Suppressor macrophage treated with lipopolysaccharide for 4 hours (primary cell): ENCODE results near the gene PISD.

ENCODE experiments used
- DNase-seq: peaks from one replicate; pipeline ENCODE4 v3.0.0-alpha.2; 2020

The PISD gene

DNA sequence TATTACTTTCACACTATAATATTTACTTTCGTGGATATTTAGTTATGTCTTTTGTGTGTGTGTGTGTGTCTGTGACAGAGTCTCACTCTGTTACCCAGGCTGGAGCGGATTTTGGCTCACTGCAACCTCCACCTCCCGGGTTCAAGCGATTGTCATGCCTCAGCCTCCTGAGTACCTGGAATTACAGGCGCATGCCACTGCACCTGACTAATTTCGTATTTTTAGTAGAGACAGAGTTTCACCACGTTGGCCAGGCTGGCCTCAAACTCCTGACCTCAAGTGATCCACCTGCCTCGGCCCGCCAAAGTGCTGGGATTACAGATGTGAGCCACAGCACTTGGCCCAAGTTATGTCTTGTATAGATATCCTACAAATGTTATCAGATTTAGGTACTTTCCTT is 9.9 kb downstream of the PISD start:
- DNase-seq, result no peak

DNA sequence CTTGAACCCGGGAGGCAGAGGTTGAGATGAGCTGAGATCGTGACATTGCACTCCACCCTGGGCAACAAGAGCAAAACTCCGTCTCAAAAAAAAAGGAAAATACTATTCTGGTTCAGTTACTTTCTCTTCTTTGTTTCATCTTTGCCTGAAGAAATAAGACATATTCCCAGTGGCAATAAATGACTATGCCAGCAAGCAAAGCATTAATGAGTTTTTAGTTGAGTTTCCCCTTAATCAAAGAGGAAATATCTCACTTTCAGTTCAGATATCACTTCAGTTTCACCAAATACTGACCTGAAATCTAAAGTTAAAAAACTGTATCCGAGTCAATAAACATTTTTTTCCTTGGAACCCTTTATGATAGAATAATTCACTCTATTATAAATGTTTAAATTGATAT is 10.4 kb downstream of the PISD start:
- DNase-seq, result peak; percentile 52

GRCh38 chr22:31650391-31650790 is 11.6 kb downstream of the PISD start:
- DNase-seq, result peak; percentile 41

DNA sequence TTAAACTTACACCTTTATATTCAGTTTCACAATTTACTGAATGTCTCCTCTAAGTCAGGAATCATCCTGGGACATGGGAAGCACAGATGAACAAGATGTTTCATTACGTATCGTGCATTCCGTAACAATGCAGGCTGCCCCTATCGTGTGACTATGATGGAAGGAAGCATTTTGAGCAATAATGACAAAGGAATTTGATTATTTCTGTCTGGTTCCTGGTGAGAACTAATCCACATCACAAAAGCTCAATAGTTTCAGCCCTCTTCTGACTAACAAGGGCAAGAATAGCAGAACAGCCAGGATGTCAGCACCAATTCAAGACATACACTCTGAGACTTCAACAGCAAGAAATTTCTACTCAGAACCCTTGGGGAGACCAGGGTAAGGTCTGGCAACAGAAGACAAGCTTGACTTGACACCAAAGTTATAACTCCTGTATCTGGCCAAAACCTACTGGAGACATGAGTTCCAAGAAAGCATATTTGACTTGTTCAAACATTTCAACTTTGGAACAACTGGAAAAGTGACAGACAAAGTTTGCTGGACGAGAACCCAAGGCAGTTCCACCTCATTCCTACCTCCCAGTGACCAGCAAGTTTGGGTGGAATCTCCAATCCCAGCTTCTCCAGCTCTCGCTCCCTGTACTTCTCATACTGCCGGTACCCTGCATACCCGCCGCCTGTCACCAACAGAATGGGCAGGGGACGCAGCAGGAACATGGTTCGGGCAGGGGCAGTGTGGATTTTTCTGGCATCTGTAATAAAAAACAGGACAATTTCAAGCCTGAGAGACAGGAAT is 14.3 kb downstream of the PISD start:
- no peak for DNase-seq

GRCh38 chr22:31647066-31647465 is 14.9 kb downstream of the PISD start:
- no peak for DNase-seq

GRCh38 chr22:31646186-31647019 is 15.6 kb downstream of the PISD start:
- peak; percentile 87 for DNase-seq

DNA sequence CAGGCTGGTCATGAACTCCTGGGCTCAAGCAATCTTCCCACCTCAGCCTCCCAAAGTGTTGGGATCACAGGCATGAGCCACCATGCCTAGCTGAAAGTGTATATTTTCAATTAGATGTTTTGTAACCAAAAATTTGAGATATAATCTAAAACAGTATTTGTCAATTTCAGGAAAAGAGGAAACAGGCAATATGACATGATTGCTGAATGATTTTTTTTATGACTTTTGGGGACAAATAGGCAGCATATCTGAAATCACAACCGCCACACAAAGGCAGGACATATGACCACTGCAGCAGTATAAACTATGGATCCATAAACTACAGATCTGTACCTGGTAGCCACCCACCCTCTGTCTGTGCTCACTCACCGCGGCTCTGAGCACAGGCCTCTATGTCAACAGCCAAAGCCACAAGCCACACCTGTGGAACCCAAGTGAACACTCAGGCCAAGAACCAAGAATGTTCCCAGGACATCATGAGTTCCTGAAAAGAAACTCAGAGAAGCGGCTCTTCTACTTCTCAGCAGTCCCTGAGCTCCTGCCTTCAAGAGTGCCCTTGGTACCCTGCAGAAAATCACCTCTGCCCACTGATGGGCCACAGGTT is 22.5 kb downstream of the PISD start:
- DNase-seq, result peak; percentile 46

DNA sequence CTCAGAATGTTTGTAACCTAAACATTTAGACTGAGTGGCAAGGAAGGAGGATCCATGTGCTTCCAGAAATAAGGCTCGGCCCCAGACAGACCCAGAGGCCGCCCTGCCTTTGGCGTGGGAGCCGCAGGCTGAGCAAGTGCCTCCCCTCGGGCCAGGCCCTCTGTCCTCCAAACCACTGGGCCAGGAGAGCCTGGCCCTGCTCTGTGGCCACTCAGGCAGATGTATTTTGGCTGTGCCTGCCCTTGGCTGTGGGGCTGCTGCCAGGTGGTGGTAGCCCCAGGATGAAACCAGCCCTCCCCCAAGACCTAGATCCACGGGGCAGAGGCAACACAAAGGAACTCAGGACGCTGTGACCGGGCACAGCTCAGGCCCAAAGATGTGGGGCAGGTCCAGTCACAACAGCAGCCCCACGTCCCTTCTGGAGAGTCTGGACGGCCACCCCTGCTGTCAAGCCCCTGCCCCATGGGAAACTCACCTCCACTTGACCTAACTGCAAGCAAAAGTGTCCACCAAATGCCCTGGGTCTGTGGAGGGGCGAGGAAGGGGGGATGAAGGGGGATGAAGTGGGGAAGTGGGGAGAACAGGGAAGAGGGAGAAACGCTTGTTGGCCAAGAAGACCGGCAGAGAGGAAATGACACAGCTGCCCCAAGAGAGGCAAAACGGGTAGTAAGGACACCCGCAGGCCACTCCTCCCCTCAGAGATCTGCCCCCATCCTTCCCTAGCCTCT is 24.0 kb downstream of the PISD start:
- peak; percentile 86 for DNase-seq

DNA sequence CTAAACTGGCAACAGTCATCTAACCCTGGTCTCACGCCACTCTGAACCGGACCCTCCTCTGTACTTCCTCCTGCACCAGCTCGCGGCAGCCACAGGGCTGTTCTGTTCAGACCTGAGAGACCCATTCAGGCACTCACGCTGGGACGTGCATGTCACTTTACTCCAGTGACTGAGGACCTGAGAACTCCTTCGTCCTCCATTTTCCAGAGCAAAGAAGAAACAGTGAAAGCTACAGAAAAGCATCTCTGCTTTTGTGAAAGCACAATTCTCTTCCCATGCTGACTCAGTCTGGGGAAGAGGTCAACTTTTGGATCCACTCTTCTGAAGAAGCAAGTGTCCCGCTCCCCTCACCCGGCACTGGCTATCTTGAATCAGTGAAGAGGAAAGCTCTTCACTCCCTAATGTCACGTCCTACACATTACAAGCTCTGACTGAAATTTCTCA is 24.5 kb downstream of the PISD start:
- peak; percentile 81 for DNase-seq

- DNase-seq, result no peak
These were observed 26.2 kb downstream of the PISD start for GRCh38 chr22:31635638-31636306.

GRCh38 chr22:31631436-31631835 is 30.6 kb downstream of the PISD start:
- DNase-seq, result no peak

DNA sequence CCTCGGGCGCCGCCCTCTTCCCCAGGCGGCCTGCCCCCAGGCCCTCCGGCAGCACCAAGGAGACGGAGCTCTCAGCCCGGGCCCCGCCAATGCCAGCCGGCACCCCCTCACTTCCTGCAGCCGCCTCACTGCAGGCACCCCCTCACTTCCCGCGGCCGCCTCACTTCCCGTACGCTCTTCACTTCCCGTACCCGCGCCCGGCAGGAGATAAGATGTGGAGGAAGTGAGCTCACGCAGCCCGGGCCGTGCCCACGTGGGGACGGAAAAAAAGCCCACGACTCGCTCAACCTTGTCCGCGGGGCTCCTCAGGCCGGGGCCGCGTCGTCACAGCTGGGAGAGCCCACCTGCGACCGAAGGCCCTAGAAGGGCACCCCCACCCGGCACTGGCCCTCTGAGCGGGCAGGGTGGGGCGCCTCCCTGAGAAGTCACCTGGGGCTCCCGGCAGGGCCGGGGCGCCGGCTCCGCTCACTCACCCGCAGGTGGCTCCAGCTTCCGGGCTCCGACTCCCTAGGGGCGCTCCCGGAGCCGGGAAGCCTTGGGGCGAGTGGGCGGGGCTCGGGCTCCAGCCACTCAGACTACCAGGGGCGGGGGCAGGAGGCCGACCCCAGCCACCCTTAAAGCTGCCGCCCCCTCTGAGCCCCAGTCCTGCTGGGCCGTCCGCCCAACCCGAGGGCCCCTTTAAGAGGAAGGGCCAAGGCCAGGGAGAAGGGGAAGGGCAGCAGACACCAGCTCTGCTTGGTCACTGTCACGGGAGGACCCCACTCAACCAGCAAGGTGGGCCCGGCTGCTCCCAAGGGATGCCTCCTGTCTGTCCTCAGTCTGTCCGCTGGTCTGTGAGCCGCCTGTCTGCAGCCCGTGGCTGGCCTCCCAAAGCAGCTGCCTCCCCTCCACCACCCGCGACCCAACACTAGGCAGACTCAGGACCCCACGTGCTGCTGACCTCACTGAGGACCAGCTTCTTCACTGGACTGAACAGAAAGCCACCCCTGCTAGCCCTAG is 31.4 kb downstream of the PISD start:
- DNase-seq, result peak; percentile 88

GRCh38 chr22:31629741-31630184 is 32.3 kb downstream of the PISD start:
- no peak for DNase-seq

DNA sequence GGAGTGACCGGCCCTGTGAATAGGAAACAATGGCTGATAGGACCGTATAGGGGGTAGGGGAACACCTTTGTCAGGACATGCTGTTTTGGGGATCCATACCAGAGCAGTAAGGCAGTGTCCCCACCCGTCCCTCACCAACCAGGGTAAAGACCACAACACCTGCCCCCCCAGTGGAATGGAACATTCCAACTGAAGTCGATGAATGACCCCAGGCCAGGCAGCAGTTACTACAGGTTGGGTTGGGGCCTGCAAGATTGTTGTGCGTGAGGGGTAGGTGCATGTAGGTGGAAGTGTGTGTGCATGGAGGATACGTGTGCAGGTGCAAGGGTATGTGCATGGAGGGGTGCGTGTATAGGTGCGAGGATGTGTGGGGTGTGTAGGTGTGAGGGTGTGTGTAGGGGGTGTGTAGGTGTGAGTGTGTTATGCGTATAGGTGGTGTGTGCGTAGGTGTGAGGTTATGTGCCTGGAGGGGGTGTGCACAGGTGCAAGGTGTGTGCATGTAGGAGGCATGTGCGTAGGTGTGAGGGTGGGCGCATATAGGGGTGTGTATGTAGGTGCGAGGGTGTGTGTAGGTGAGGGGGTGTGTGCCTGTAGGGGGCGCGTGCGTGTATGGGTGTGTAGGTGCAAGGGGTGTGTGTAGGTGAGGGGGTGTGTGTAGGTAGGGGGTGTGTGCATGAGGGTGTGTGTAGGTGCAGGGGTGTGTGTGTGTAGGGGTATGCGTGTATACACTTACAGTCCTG is 32.9 kb downstream of the PISD start:
- no peak for DNase-seq

GRCh38 chr22:31628362-31628761 is 33.7 kb downstream of the PISD start:
- no peak for DNase-seq

DNA sequence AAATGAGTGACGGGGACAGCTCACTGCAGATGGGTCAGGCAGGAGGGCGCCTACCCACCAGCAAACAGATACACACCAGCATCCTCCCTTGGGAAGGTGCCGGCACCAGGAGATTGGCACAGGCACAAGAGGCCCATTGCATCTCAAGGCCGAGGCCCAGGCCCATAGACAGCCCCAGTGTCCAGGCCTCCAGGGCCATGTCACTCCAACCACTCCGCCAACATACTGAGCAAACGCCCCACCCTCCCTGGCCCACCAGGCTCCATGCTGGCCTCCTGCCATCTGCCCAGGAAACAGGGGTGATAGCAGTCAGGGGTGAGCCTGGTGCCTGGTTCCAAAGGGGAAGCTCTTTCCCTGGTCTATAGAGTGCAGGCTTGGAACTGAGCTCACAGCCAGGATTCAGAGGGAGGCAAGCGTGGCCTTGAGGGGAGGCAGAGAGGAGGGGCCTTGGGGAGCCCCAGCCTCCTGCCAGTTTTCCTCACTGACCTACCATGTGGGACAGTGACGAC is 34.7 kb downstream of the PISD start:
- DNase-seq, result no peak

DNA sequence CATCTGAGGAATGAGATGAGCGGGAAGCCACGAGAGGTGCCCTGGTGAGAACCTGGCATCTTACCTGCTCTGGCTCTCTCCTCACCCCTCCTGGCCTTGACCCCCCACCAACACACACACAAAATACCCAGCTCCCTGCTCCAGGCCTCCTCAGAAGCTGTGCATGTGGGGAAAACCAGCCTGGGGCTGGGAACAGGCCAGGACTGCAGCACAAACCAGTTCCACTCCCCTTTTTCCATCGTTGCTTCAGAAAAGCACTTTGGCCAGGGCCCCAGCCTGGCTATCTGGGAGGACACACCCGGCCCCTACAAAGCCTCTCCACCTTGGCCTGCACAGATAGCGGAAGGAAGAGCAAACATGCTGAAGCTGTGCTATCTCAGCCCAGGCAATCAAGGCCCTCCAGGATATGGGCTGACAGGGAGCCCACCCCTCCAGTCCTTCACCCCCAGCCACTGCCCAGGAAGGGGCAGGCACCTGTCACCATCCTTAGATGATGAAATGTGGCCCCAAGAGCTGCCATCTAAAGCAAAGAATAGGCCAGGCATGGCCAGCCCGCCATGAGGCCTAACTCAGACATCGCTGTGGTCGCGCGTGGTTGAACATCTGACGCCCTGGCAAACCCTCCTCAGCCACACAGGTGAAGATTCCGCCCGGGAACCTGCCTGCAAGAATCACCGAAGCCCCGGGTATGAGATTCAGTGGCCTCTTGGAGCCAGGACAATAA is 35.4 kb downstream of the PISD start:
- DNase-seq, result no peak

- DNase-seq, result no peak
These were observed 36.2 kb downstream of the PISD start for GRCh38 chr22:31625661-31626426.

- no peak for DNase-seq
These were observed 36.8 kb downstream of the PISD start for GRCh38 chr22:31625257-31625640.
